Omental fat pad (tissue), 4 donors: ENCODE measurements around the gene RAB30. TPM values are rescaled to one million over a fixed set of nuclear protein-coding genes. Genes with fewer than 3 reads are reported as not detected.
A peak's percentile ranks its signal among the peaks of the same experiment; 100 is the strongest.
"Not testable (repeated sequence)": the region's sequence is repeated elsewhere in the genome, so short reads cannot be mapped to it uniquely, and the experiment has no call there.

Experiments used
- ATAC-seq: fragments of 150-250 bp; one replicate; pipeline ENCODE4 v1.9.1; 2016; ENCODE audit warnings: mild to moderate bottlenecking, moderate library complexity; ENCODE audit not compliant: low FRiP score
- DNase-seq: peaks from one replicate; pipeline ENCODE4 v3.0.0-alpha.2; 2019; ENCODE audit warnings: low spot score
- total RNA-seq, 4 donors: library from RNA; depleted of rRNA; stranded (reverse); fragments of >200 nt; gene quantifications; one replicate each; pipeline ENCODE4 v1.1.0, GENCODE V29; 2016
- TF ChIP-seq, protein P1 (sequence below), 3 donors: fragments of 450-650 bp; IDR thresholded peaks; one replicate each; pipeline ENCODE4 v1.5.1; 2016 to 2017; ENCODE audit warnings: antibody characterized with exemption in 3 of 3, mild to moderate bottlenecking in 3 of 3, moderate library complexity in 2 of 3

The RAB30 gene
- total RNA-seq, 4 donors from 2014 or later, result 14.8 to 37.9 (median 23.5) TPM

DNA sequence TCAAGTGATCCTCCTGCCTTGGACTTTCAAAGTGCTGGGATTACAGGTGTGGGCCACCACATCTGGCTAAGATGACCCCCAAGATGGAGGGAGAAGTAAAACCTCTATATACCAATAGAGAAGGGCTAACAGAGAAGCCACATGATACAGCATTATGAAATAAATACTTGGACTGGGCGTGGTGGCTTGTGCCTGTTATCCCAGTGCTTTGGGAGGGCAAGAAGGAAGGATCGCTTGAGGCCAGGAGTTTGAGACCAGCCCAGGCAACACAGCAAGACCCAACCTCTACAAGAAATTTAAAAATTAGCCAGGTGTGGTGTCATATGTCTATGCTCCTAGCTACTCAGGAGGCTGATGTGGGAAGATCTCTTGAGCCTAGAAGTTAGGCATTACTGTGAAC is 61.7 kb downstream of the RAB30 start:
- TF ChIP-seq, protein P1, sequence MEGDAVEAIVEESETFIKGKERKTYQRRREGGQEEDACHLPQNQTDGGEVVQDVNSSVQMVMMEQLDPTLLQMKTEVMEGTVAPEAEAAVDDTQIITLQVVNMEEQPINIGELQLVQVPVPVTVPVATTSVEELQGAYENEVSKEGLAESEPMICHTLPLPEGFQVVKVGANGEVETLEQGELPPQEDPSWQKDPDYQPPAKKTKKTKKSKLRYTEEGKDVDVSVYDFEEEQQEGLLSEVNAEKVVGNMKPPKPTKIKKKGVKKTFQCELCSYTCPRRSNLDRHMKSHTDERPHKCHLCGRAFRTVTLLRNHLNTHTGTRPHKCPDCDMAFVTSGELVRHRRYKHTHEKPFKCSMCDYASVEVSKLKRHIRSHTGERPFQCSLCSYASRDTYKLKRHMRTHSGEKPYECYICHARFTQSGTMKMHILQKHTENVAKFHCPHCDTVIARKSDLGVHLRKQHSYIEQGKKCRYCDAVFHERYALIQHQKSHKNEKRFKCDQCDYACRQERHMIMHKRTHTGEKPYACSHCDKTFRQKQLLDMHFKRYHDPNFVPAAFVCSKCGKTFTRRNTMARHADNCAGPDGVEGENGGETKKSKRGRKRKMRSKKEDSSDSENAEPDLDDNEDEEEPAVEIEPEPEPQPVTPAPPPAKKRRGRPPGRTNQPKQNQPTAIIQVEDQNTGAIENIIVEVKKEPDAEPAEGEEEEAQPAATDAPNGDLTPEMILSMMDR (IDR thresholded peaks at IDR 0.05), result no peak
- ATAC-seq (no peak), DNase-seq (no peak)

GRCh38 chr11:83009136-83009535 is 62.6 kb downstream of the RAB30 start:
- not testable (repeated sequence) for ATAC-seq, DNase-seq

DNA sequence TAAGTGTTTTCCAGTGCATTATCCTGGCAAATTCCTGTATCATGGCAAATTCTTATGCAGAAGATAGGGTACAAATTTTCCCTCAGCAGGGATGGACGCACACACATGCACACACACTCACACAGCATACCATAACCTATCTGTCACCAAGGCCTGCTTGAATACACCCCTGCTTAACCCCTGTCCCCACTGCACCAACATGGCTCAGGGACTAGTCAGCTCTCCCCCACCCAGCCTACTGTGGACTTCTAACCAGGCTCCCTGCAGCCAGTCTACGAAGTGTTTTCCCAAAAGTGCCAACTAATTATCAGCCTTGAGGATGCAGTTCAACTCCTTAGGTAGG is 63.1 kb downstream of the RAB30 start:
- TF ChIP-seq, protein P1 (IDR thresholded peaks at IDR 0.05), result no peak
- DNase-seq (no peak), ATAC-seq (no peak)

GRCh38 chr11:83007909-83008580 is 63.7 kb downstream of the RAB30 start:
- ATAC-seq (peak; percentile 44), DNase-seq (no peak)
- TF ChIP-seq, protein P1 (IDR thresholded peaks at IDR 0.05), result no peak

DNA sequence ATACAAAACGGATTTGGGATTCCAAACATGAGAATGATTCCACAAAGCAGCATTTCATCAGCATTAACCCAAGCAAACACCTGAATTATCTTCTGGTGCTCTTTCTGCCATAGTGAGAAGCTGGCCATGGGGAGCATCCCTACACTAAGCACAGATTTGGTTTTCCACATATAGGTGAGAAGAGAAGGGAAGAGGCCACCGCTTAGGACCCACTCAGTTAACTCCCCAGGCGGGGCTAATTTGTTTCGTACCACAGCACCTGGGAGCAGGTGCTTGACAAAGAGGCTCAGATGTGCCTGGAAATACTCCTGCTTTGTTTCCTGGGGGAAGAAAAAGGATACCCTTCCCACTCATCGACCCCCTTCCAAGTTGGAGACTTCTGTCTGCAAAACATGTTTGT is 64.2 kb downstream of the RAB30 start:
- TF ChIP-seq, protein P1 (IDR thresholded peaks at IDR 0.05), result no peak
- DNase-seq (no peak), ATAC-seq (no peak)

DNA sequence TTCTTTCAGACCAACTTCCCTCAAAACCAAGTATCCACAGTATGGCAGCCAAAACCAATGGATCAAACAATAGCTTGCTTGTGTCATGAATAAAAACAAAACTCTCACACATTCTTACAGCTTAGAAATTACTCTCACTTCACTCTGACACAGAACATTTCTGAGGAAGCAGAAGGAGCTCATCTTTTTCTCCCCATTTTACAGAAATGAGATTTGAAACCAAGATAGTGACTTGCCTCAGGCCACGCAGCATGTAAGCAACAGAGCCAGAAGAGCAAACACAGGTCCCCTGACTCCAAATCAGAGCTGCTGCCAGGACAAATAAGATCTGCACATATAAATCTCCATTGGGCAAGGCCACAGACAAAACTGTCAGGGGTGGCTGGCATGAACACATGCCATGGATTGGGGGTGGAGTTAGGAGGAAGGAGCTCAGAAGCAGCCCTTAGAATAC is 64.8 kb downstream of the RAB30 start:
- TF ChIP-seq, protein P1 (IDR thresholded peaks at IDR 0.05), result no peak
- DNase-seq (no peak), ATAC-seq (no peak)

- DNase-seq, result no peak
- ATAC-seq, result no peak
- TF ChIP-seq, protein P1 (IDR thresholded peaks at IDR 0.05), result no peak
Observed at GRCh38 chr11:83004746-83005556, 66.7 kb downstream of the RAB30 start.
